GM10266 (cell line): Measurements from ENCODE around the gene TPRG1.

Experiments used
- DNase-seq: peaks from one replicate; pipeline ENCODE4 v3.0.0; 2012; ENCODE audit errors: extremely low spot score
- CTCF ChIP-seq: IDR thresholded peaks from 2 replicates; pipeline ENCODE4 v1.5.1; 2012; ENCODE audit warnings: mild to moderate bottlenecking, low read depth; ENCODE audit not compliant: control insufficient read depth, insufficient read depth; ENCODE audit errors: missing control alignments

Gene TPRG1

GRCh38 chr3:189171707-189172106 is at the start of gene TPRG1:
Gene TPRG1 (plus strand): TSS chr3:189171971. CDS start chr3:189207385, 35,414 bp downstream.
- no peak for TF ChIP-seq CTCF
- DNase-seq, result no peak

- no peak for DNase-seq
These were observed 49.7 kb upstream of the TPRG1 start for GRCh38 chr3:189122110-189122509.

GRCh38 chr3:189122526-189123205 is 49.1 kb upstream of the TPRG1 start:
- DNase-seq, result no peak
- no peak for TF ChIP-seq CTCF

More at GRCh38 chr3:189122110-189122509, 49.7 kb upstream of the TPRG1 start:
- TF ChIP-seq CTCF, result no peak

- DNase-seq, result no peak
These were observed 48.0 kb upstream of the TPRG1 start for GRCh38 chr3:189123595-189124387.

GRCh38 chr3:189132231-189132671 is 39.5 kb upstream of the TPRG1 start:
- DNase-seq, result no peak
- TF ChIP-seq CTCF, result no peak

More at GRCh38 chr3:189123595-189124387, 48.0 kb upstream of the TPRG1 start:
- TF ChIP-seq CTCF, result no peak

- DNase-seq, result no peak
- no peak for TF ChIP-seq CTCF
These were observed 38.9 kb upstream of the TPRG1 start for GRCh38 chr3:189132839-189133238.

GRCh38 chr3:189133768-189134167 is 38.0 kb upstream of the TPRG1 start:
- no peak for TF ChIP-seq CTCF
- DNase-seq, result no peak
